GM12865 (cell line): Measurements from ENCODE around the gene TECPR2.

Experiments
- DNase-seq: peaks from one replicate; pipeline ENCODE4 v3.0.0; 2010; ENCODE audit warnings: low read depth
- H3K4me3 ChIP-seq: 2 replicates; pipeline ENCODE4 v1.5.1; 2011; ENCODE audit warnings: mild to moderate bottlenecking, low read depth, low read length, control low read depth
- CTCF ChIP-seq: IDR thresholded peaks from 2 replicates; pipeline ENCODE4 v1.5.1; 2011; ENCODE audit warnings: low read length, control low read depth, low read depth, inconsistent platforms; ENCODE audit not compliant: insufficient read depth; ENCODE audit errors: missing control alignments

TECPR2 gene

GRCh38 chr14:102497998-102498677, 135.4 kb downstream of the TECPR2 start:
- no peak overlapping the region for H3K4me3 ChIP-seq
- no peak for TF ChIP-seq CTCF
- no peak for DNase-seq

- no peak for TF ChIP-seq CTCF
- H3K4me3 ChIP-seq = no peak overlapping the region
- DNase-seq = no peak
Observed at GRCh38 chr14:102498678-102499265, 136.0 kb downstream of the TECPR2 start.

- DNase-seq = no peak
- no peak overlapping the region for H3K4me3 ChIP-seq
- no peak for TF ChIP-seq CTCF
Observed at GRCh38 chr14:102499401-102500157, 136.8 kb downstream of the TECPR2 start.

- DNase-seq = no peak
- no peak for TF ChIP-seq CTCF
- no peak overlapping the region for H3K4me3 ChIP-seq
Observed at GRCh38 chr14:102500158-102500662, 137.5 kb downstream of the TECPR2 start.

- TF ChIP-seq CTCF = no peak
- no peak for DNase-seq
- H3K4me3 ChIP-seq = no peak overlapping the region
Observed at GRCh38 chr14:102500713-102501112, 138.0 kb downstream of the TECPR2 start.

GRCh38 chr14:102501751-102502315, 139.1 kb downstream of the TECPR2 start:
- H3K4me3 ChIP-seq = no peak overlapping the region
- TF ChIP-seq CTCF = no peak

More at GRCh38 chr14:102501751-102502315, 139.1 kb downstream of the TECPR2 start:
- no peak for DNase-seq
